Posterior cingulate gyrus (tissue), 11 donors: ENCODE data around the gene UBXN6.

Source experiments
- DNase-seq, 10 donors: peaks; one replicate each; pipeline versions ENCODE4 v3.0.0 to v3.0.0-alpha.2; 2020 to 2021; ENCODE audit warnings: mixed read lengths in 3 of 10
- intact Hi-C: fragments of 100-400 bp; cut with DNase I; formaldehyde crosslinking; loops from one replicate; pipeline ENCODE4 v1.15.1; 2023

UBXN6 gene

DNA sequence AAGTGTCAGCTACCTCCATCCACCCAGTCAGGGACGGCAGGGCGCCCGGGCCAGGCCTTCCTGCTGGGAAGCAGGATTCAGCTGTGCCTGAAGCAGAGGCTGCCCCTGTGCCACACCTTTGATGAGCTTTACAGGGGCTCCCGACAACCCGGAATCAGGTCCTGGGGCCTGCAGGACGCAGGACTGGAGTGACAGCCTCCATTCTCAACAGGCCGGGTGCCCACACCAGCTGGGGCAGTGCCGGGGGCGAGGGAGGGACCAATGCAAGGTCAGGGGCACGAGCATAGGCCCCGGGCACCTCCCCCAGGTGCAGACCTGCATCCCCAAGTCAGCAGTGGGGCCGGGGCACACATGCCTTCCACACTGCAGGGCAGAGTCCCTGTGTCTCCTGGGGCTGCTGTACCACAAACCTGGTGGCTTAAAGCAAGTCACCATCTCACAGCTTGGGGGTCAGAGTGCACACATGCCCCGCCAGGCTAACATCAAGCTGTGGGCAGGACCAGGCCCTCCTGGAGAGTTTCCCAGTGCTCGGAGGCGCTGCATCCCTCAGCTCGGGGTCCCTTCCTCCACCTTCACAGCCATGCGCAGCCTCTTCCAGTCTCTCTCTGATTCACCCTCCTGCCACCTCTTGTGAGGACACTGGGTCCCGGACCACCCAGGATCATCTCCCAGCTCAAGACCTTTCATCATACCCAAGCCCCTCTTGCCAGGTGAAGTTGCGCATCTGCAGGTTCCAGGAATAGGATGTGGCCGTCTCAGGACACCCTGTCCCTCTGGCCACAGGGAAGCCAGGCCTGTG lies 13.4 kb downstream of the UBXN6 start:
- no peak for DNase-seq
- intact Hi-C loops = no loop called here

DNA sequence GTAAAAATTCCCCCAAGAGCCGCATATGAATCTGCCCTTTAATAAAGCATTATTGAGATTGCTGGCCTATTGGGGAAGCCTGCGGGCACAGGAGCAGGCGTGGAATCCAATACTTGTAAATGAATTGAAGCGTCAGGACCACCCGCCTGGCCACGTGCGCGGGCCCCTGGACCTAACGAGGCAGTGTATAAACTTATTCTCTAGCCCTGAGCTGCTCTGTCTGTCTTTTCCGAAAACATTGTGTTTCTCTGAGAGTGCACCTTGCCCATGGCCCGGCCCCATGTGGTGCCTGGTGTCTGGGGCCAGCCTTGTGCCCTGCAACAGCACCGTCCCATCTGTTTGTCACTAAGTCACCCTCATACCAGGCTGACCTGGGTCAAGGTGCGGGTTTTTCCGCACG lies 14.4 kb downstream of the UBXN6 start:
- intact Hi-C loops = no loop called here
- no peak for DNase-seq

DNA sequence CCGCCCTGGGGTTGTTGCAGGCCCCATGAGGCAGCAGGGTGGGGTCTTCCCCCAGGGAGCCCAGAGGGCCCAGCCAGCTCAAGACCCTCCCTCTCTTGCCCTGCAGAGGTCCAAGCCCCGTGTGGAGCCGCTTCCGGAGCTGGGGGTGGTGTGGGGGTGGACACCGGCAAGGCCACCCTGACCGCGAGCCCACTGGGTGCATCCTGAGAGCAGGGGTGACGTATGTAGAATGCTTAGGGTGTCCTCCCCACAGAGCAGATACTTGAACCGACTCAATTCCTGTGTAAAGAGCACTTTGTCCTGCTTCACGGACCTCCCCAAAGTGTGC lies 14.8 kb downstream of the UBXN6 start:
- no peak for DNase-seq
- intact Hi-C loops = no loop called here

DNA sequence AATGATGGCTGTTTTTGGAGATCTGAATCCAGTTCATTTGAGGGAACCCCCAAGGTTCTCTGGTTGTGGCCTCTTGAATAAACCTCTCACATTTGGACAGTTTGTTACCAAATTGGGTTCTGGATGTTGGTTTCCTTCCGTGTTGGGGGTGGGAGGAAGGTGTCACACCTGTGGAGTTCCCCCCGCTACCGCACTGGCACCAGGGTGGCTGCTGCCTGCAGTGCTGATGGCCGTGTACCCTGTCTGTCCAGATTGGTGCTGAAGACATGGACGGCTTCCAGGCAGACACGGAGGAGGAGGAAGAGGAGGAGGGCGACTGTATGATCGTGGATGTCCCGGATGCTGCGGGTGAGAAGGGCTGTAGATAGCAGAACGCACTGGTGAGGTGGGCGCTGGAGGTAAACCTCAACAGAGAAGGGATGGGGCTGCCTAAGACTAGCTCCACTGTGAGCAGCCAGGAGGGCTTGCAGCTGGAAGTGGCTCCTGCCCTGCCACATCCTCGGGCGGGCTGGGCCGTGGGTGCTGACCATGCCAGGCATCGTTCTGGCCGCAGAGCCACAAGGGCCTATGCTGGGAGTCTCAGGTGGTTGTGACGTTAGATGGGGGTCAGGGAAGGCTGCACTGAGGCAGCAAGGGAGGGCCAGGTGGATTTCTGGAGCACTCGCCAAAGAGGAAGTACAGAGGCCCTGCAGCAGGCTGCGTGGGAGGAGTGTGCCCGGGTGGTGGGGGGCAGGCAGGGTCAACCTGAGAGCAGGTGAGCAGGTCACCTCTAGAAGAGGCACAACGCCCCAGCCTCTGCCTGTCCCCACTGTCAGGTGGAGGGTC lies 15.4 kb downstream of the UBXN6 start:
- peak in 1 of 10 donors; percentile 74 for DNase-seq
- intact Hi-C loops = no loop called here

DNA sequence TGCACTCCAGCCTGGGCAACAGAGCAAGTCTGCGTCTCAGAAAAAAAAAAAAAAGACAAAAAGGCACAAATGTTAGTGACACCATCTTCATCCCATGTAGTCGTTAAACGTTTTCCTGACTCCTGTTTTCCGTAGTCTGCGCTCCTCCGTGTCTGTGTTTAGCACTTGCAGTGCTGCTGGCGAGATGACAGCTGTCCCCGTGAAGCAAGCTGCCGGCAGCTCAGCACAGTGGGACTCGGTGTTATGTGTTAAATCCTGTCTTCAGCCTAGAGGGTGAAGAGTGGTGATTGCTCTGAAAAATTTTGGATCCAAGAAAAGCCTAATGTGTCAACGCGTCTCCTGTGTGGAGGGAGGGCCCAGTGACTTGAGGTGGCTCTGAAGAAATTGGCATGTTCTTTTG lies 18.4 kb downstream of the UBXN6 start:
- peak in 7 of 10 donors; percentile 61 to 95 (median 75) for DNase-seq
- intact Hi-C loops = no loop called here

DNA sequence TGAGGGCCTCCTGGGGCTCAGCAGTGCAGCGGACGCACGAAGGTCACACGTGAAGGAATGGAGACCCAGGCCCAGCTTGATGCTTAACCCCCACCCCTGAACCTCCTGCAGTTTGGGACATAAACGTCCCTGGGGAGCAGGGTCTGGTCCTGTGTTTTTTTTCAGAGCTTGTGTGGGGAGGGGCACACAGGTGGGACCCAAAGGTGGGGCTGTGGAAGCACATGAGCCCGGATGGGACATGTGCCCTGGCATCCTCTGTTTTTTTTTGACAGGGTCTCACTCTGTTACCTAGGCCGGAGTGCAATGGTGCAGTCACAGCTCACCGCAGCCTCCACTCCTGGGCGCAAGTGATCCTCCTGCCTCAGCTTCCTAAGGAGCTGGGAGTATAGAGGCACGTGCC lies 20.5 kb downstream of the UBXN6 start:
- DNase-seq = no peak
- intact Hi-C loops = no loop called here

DNA sequence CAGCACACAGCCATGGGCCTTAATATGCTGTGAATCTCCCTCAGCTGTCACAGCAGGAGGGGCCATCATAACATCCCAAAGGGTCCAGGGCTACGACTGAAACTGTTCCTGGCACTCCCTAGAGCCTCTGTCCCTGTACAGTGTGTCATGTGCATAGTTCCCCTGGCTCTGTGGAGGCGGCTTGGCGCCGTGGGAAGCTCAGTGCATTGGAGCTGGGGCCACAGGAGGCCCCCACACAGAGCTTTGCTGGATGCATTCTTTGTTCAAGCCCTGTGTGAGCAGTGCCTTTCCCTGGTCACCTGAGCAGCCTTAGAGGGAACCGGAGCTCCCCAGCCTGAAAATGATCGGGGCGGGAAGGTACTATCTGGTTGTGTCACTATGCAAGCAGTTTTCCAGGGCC lies 21.4 kb downstream of the UBXN6 start:
- intact Hi-C loops = no loop called here
- DNase-seq = no peak

DNA sequence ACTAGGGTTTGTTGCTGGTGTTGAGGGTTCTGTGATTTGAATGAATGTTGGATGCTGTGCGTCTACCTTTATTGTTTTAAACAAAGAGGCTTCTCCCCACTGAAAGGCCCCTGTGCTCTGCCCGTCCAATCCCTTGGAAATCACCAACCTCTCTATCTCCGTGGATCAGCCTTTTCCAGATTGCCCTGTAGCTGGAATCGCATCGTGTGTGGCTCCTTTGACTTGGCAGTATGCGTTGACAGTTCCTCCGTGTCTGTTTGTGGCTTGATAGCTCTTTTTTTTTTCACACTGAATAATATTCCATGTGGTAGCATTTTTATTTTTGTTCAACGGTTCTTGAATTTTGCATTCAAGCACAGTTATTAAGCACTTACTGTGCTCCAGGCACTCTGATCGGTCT lies 23.2 kb downstream of the UBXN6 start:
- intact Hi-C loops = no loop called here
- DNase-seq = no peak

DNA sequence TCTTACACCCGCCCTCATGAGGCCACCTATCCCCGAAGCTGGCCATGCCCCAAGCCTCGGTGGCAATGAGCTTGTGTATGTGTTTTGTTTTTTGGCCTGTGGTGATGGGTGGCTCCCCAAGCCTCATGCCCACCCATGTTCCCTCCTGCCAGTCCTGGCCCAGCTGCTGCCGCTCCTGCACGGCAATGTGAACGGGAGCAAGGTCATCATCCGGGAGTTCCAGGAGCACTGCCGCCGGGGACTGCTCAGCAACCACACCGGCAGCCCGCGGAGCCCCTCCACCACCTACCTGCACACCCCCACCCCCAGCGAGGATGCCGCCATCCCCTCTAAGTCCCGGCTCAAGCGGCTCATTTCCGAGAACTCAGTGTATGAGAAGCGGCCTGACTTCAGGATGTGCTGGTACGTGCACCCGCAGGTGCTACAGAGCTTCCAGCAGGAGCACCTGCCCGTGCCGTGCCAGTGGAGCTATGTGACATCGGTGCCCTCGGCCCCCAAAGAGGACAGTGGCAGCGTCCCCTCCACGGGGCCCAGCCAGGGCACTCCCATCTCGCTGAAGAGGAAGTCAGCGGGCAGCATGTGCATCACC lies 24.6 kb downstream of the UBXN6 start:
- DNase-seq = no peak
- intact Hi-C loops = no loop called here

DNA sequence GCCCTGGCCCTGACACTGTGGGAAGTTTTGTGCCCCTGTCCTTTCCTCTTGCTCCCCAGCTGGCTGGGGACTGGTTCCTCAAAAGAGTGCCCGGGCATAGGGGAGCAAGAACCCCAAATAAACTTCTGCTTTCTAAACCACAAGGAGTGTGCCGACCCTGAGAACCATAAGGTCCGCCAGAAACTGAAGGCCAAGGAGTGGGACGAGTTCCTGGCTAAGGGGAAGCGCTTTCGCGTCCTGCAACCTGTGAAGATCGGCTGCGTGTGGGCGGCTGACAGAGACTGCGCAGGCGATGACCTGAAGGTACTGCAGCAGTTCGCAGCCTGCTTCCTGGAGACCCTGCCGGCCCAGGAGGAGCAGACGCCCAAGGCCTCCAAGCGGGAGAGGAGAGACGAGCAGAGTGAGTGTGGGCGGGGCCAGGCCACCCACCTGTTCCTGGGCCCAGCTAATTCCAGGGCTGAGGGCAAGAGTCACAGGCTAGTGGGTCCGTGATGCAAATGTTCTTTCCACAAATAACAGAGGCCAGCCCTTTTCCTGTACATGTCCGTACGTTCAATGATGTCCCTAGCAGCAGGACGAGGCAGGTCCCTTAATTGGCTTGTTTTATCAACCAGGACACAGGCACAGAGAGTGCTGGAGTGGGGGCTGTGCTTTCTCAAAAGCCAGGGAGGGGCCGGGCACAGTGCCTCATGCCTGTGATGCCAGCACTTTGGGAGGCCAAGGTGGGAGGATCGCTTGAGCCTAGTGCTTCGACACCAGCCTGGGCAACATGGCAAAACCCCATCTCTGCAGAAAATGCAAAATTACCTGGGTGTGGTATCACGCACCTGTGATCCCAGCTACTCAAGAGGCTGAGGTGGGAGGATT lies 25.6 kb downstream of the UBXN6 start:
- intact Hi-C loops = no loop called here
- peak in 3 of 10 donors; percentile 27 to 90 (median 84) for DNase-seq

DNA sequence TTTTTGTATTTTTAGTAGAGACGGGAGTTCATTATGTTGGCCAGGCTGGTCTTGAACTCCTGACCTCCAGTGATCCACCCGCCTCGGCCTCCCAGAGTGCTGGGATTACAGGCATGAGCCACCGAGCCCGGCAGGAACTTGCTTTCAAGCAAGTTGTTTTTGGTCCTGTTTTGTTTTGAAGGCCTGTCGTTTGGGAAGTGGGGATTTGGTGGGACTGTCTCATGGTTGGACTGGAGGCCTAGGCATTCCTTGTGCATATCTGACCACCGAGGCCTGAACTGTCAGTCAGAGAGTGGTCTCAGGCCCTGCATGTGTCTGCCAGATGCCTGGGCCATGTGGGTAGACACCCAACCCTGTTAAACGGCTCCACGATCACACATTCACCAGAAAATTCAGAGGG lies 26.3 kb downstream of the UBXN6 start:
- no peak for DNase-seq
- intact Hi-C loops = no loop called here

DNA sequence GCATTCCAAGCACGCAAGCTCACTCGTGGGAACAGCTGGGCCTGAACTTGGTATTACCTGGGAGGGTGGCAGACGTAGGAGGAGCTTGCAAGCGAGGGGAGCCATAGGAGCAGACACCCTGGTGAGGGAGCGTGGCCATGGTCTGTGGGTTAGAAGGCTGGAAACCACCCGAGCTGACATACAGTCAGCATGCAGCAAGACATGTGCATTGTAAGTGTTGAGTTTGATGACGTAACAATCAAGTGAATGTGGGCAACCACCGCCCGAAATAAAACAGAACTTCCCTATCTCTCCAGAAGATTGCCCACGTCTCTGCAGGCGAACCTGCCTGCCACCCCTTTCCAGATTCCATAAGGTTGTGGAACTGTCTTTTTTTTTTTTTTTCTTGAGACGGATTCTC lies 26.8 kb downstream of the UBXN6 start:
- DNase-seq = peak in 2 of 10 donors; percentile 39 to 86
- intact Hi-C loops = no loop called here

DNA sequence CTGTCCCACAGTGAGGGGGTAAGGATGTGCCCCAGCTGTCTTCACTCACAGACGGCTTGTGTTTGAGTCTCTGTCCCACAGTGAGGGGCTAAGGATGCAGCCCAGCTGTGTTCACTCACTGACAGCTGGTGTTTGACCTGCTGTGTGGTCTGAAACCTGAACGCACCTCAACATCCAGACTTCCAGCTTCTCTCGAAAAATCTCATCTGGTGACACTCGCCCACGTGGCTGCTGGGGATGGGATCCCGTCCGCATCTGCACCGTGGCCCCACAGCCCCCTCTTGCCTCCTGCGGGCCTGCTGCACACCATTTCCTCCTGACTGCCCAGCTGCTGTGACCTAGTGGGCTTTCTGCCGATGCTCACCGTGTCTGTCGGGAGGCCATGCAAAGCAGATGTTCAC lies 27.8 kb downstream of the UBXN6 start:
- intact Hi-C loops = no loop called here

DNA sequence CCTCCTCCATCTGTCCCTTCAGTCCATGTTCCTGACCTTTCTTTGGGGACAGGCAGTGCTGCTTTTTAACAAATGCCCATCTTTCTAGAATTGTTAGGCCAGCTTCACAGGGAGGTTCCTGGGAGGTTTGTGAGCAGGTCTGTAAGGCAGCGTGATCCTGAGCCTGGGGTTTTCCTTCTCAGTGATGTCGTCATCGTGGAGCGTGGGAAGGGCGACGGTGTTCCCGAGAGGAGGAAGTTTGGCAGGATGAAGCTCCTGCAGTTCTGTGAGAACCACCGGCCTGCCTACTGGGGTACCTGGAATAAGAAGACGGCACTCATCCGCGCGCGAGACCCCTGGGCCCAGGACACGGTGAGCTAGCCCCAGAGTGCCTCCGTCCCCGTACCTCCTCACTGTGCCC lies 28.3 kb downstream of the UBXN6 start:
- intact Hi-C loops = no loop called here

More for the DNA sequence above, 27.8 kb downstream of the UBXN6 start:
- DNase-seq = no peak

DNA sequence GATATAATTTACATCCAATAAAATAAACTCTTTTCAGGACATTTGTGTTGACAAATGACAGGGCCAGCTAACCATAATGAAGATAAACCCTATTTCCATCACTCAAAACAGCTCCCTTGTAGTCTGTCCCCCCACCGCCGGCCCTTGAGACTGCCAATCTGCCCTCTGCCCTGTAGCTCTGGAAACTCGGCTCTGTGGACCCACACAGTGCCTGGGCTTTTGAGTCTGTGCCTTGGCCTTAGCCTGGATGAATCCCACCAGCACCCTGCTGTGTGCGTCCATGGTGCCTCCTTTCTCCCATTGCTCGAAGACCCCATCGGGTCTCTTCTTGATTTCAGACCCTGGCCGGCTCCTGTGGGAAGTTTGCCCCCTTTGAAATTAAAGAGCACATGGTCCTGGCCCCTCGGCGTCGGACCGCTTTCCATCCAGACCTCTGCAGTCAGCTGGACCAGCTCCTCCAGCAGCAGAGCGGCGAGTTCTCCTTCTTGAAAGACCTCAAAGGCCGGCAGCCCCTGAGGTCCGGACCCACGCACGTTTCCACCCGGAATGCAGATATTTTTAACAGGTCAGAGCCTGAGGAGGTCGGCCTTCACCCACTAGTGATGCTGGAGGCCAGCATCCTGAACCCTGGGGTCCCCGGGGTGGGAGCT lies 29.1 kb downstream of the UBXN6 start:
- intact Hi-C loops = no loop called here
- peak in 1 of 10 donors; percentile 65 for DNase-seq

More for the DNA sequence above, 28.3 kb downstream of the UBXN6 start:
- peak in 3 of 10 donors; percentile 50 to 90 (median 81) for DNase-seq

DNA sequence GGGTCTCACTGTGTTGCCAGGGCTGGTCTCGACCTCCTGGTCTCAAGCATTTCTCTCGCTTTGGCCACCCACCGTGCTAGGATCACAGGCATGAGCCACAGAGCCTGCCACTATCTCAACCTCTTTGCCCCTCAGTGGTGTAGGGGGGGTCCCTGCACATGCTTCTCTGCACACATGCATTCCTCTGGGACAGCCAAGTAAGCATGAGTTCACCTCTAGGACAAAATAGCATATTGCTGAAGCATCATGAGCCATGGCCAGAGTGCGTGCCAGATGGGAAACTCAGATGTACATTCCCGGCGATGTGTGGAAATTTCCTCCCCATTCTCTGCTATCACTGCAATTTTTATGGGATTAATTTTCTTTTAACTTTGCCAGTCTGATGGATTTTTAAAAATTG lies 32.1 kb downstream of the UBXN6 start:
- intact Hi-C loops = no loop called here
- DNase-seq = peak in 1 of 10 donors; percentile 18

DNA sequence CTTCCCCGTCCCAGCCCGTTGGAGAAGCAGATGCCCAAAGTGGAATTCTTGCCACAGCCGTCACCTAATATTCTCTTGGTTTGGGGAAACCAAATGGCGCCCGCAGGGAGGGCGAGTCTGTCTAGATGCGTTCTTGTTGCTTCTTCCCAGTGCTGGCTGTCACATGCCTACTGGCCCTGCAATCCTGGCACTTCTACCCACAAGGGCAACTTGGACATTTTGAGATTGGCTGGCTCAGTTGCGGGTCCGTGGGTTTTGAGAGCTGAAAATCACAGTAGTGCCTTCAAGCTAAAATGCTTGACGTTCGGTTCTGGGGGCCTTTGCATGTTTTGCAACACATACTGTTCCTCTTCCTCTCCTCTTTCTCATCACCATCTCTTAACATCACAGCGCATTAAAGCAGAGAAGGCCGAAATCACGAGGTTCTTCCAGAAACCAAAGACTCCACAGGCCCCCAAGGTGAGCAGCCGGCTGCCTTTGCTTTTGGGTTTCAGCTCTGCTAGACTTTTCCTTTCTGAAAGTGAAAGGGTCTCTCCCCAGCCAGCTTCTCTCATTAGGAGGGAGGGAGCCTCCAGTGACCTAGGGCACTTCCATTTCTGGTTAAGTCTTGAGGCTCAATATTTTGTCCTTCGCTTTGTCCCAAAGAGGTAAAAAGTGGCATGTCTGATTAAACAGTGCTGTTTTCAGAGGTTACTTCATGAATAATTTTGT lies 34.0 kb downstream of the UBXN6 start:
- DNase-seq = peak in 1 of 10 donors; percentile 66
- intact Hi-C loops = no loop called here

DNA sequence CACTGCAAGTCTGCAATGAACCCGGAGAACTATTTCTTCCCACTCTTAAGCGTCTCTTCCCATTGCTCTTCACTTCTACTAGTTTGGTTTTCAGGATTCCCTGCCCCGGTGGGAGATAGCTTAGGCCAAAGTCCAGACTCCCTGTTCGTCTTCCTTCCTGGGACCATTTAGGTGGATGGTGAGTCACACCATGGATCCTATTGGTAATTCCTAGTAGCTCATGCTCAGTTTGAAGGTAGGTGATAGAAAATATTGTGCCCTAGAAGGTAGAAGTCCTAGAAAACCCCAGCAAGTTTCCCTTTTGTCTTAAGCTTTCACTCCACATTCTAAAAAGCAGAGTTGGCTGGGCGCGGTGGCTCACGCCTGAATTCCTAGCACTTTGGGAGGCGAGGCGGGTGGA lies 41.3 kb downstream of the UBXN6 start:
- intact Hi-C loops = no loop called here
- no peak for DNase-seq

DNA sequence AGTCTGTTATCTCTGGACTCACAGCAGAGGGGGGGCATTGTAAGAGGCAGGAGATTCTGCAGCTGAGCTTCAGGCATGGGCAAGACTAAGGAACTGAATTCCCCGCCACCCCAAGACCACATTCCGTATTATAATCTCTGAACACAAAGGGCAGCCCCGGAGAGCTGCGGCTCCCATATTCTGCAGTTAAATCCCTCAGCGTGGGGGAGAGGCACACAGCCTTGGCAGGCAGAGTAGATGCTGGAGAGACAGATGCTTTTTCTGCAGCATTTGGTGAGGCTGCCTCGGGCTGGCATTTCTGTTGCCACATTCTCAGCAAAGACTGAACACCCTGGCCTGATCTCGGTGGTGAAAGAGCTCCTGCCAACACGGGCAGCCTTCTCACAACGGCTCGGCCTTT lies 42.2 kb downstream of the UBXN6 start:
- DNase-seq = peak in 7 of 10 donors; percentile 44 to 93 (median 74)
- intact Hi-C loops = no loop called here
